Measurements from ENCODE around the gene XIRP2. TPM values are rescaled to one million over a fixed set of nuclear protein-coding genes. Genes with fewer than 3 reads are reported as not detected.
"Not testable (repeated sequence)": the region's sequence is repeated elsewhere in the genome, so short reads cannot be mapped to it uniquely, and the experiment has no call there.

XIRP2 gene
- total RNA-seq, 2 experiments from 2014 or later, result not detected

DNA sequence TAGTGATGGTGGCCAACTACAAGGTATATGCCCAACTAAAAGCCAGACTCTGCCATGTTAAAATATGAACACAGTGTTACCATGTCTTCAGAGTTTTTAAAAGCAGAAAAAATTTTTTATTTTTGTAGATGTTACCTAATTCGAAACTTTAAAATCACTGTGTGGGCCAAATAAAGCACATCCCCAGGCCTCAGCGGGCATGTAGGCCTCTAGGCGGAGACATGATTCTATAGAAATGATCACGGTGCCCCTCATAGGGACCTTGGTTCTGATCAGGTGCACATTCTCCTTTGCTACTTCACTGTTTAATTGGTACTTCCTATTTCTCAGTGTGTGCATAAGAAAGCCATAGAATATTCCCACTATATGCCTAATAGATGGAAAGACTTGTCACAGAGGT lies 349.2 kb downstream of the XIRP2 start:
- H3K27ac Mint-ChIP-seq, result no peak overlapping the region
- H3K4me1 Mint-ChIP-seq, result no peaks in the 10 kb centered on the region
- H3K27me3 Mint-ChIP-seq, result no peaks in the 10 kb centered on the region
- DNase-seq, result no peak
- ChIA-PET POLR2A (no interaction called here), CTCF (no interaction called here)
- no peaks in the 10 kb centered on the region for H3K36me3 Mint-ChIP-seq (ENCODE audit: low read depth)
- no peak overlapping the region for H3K4me3 Mint-ChIP-seq
- no peaks in the 10 kb centered on the region for H3K9me3 Mint-ChIP-seq

DNA sequence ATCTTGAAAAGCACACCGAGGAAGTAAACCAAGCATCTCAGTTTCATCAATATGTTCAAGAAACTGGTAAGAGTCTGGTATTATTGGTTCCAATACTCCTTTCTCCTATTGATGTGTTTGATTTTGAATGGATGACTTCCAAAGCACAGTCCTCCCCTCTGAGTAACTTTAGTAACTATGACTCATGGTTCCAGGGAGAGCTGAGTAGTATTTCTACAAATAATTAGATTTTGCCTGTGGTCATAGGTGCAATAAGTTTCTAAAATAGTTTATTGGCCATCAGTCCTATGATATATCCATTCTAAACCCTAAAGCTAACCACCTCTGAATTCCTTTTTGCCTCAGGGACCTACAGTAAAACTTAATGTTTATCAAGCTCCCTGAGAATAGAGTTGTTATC lies 352.4 kb downstream of the XIRP2 start:
- Mint-ChIP-seq H3K4me1 (no peaks in the 10 kb centered on the region), H3K4me3 (no peak overlapping the region), H3K9me3 (no peaks in the 10 kb centered on the region), H3K27me3 (no peaks in the 10 kb centered on the region), H3K36me3 (ENCODE audit: low read depth) (no peaks in the 10 kb centered on the region), H3K27ac (no peak overlapping the region)
- ChIA-PET POLR2A (no interaction called here), CTCF (no interaction called here)
- no peak for DNase-seq

GRCh38 chr2:167249197-167249596 lies 360.9 kb downstream of the XIRP2 start:
- no peak overlapping the region for H3K4me3 Mint-ChIP-seq

GRCh38 chr2:167253025-167253424 lies 364.7 kb downstream of the XIRP2 start:
- H3K4me3 Mint-ChIP-seq, result no peak overlapping the region
- no peak for DNase-seq
- H3K36me3 Mint-ChIP-seq (ENCODE audit: low read depth), result no peaks in the 10 kb centered on the region
- no peaks in the 10 kb centered on the region for H3K4me1 Mint-ChIP-seq
- ChIA-PET CTCF (interaction anchor here (0.6 kb wide), 1 partner anchor 360 kb away, joined by 3 read pairs; no protein-coding TSS in a partner anchor), POLR2A (no interaction called here)
- no peaks in the 10 kb centered on the region for H3K9me3 Mint-ChIP-seq
- H3K27ac Mint-ChIP-seq, result no peak overlapping the region
- H3K27me3 Mint-ChIP-seq, result no peaks in the 10 kb centered on the region

More at GRCh38 chr2:167249197-167249596, 360.9 kb downstream of the XIRP2 start:
- POLR2A ChIA-PET, result no interaction called here
- Mint-ChIP-seq H3K9me3 (no peaks in the 10 kb centered on the region), H3K36me3 (ENCODE audit: low read depth) (no peaks in the 10 kb centered on the region), H3K27me3 (no peaks in the 10 kb centered on the region), H3K4me1 (no peaks in the 10 kb centered on the region), H3K27ac (no peak overlapping the region)
- DNase-seq, result no peak
- CTCF ChIA-PET, result no interaction called here

- no peak overlapping the region for H3K27ac Mint-ChIP-seq
- H3K4me1 Mint-ChIP-seq, result no peaks in the 10 kb centered on the region
- H3K9me3 Mint-ChIP-seq, result no peaks in the 10 kb centered on the region
- ChIA-PET POLR2A (no interaction called here), CTCF (no interaction called here)
- no peaks in the 10 kb centered on the region for H3K36me3 Mint-ChIP-seq (ENCODE audit: low read depth)
- H3K4me3 Mint-ChIP-seq, result no peak overlapping the region
- H3K27me3 Mint-ChIP-seq, result no peaks in the 10 kb centered on the region
- DNase-seq, result no peak
Observed at GRCh38 chr2:167254721-167255120, 366.4 kb downstream of the XIRP2 start.

DNA sequence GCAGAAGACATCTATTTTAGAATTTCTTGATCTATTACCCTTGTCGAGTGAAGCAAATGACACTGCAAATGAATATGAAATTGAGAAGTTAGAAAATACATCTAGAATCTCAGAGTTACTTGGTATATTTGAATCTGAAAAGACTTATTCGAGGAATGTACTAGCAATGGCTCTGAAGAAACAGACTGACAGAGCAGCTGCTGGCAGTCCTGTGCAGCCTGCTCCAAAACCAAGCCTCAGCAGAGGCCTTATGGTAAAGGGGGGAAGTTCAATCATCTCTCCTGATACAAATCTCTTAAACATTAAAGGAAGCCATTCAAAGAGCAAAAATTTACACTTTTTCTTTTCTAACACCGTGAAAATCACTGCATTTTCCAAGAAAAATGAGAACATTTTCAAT lies 370.4 kb downstream of the XIRP2 start:
- Mint-ChIP-seq H3K27ac (no peak overlapping the region), H3K27me3 (no peaks in the 10 kb centered on the region), H3K36me3 (ENCODE audit: low read depth) (no peaks in the 10 kb centered on the region), H3K9me3 (no peaks in the 10 kb centered on the region), H3K4me1 (no peaks in the 10 kb centered on the region), H3K4me3 (no peak overlapping the region)
- ChIA-PET POLR2A (no interaction called here), CTCF (no interaction called here)
- DNase-seq, result no peak

DNA sequence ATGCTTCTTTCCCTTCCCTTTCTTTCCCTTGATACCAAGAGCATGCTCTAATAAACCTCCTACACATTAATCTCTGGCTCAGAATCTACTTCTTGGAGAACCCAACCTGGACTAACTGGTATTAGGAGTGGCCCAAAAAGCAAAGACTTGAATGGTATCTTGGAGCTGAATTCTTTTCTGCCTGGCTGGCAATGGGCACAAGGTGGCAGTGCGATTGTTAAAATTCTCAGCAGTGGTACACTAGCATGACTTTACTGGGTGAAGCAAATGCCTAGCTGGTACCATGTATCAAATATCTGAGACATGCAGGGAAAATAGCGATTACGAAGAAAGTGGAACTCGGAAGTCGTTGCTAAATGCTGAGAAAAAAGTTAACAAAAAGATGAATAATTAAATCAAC lies 376.1 kb downstream of the XIRP2 start:
- ChIA-PET CTCF (no interaction called here), POLR2A (no interaction called here)
- Mint-ChIP-seq H3K27me3 (no peaks in the 10 kb centered on the region), H3K9me3 (peaks cover 12% of the 10 kb centered on the region), H3K4me1 (no peaks in the 10 kb centered on the region), H3K4me3 (no peak overlapping the region), H3K36me3 (ENCODE audit: low read depth) (no peaks in the 10 kb centered on the region), H3K27ac (no peak overlapping the region)
- DNase-seq, result no peak

DNA sequence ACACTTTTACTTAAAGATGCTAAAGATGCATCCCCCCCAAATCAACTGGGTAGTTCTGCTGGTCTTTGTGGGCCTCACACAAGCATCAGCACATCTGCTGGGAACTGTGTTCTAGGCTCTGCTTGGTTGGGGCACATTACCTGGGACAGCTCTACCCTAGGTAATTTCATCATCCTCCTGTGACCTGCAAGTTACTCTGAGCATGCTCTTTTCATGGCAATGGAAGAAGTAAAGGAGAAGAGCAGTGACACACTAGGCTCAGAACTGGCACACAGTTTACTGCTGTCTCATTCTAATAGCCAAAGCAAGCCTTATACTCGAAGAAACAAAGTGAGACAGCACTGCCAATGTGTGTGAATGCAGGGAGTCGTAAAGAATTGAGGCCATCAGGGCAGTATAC lies 376.7 kb downstream of the XIRP2 start:
- Mint-ChIP-seq H3K27ac (no peak overlapping the region), H3K27me3 (no peaks in the 10 kb centered on the region), H3K9me3 (peaks cover 17% of the 10 kb centered on the region), H3K4me3 (no peak overlapping the region), H3K36me3 (ENCODE audit: low read depth) (no peaks in the 10 kb centered on the region), H3K4me1 (no peaks in the 10 kb centered on the region)
- ChIA-PET CTCF (no interaction called here), POLR2A (no interaction called here)
- DNase-seq, result no peak

GRCh38 chr2:167265722-167266121 lies 377.4 kb downstream of the XIRP2 start:
- ChIA-PET CTCF (no interaction called here), POLR2A (no interaction called here)
- H3K4me3 Mint-ChIP-seq, result no peak overlapping the region
- no peak overlapping the region for H3K27ac Mint-ChIP-seq
- H3K9me3 Mint-ChIP-seq, result peaks cover 17% of the 10 kb centered on the region
- no peaks in the 10 kb centered on the region for H3K27me3 Mint-ChIP-seq
- no peaks in the 10 kb centered on the region for H3K36me3 Mint-ChIP-seq (ENCODE audit: low read depth)
- H3K4me1 Mint-ChIP-seq, result no peaks in the 10 kb centered on the region
- DNase-seq, result no peak

DNA sequence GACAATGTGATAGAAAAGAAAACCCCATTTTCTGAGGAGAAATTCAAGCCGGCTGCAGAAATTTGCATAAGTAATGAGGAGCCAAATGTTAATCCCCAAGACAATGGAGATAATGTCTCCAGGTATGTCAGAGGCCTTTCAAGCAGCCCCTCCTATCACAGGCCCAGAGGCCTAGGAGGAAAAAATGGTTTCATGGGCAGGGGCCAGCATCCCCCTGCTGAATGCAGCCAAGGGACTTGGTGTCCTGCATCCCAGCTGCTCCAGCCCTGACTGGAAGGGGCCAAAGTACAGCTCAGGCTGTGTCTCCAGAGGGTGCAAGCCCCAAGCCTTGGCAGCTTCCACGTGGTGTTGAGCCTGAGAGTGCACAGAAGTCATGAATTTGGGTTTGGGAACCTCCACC lies 380.0 kb downstream of the XIRP2 start:
- H3K27me3 Mint-ChIP-seq, POLR2A ChIA-PET: not testable (repeated sequence)
- H3K9me3 Mint-ChIP-seq, result peaks cover 17% of the 10 kb centered on the region

DNA sequence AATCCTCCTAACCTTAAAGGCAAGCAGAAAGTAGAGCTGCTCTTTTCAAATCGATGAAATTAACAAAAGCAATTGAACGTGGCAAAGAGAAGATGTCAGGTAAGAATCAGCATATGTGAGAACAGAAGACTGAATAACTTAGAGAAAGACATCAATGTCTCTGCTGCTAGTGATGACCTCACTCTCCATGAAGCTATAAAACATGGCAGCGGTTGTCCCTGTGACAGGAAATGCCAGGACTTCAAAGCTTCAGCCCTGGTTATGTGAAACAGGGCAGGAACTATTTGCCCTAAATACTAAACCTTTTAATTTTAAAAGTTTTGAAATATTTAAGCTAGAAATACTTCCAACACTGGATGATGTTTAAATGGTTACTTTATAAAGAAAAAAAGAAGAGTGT lies 383.7 kb downstream of the XIRP2 start:
- POLR2A ChIA-PET, result no interaction called here

More for the DNA sequence above, 380.0 kb downstream of the XIRP2 start:
- H3K36me3 Mint-ChIP-seq (ENCODE audit: low read depth); DNase-seq; H3K4me3 Mint-ChIP-seq; H3K27ac Mint-ChIP-seq; CTCF ChIA-PET; H3K4me1 Mint-ChIP-seq: not testable (repeated sequence)

DNA sequence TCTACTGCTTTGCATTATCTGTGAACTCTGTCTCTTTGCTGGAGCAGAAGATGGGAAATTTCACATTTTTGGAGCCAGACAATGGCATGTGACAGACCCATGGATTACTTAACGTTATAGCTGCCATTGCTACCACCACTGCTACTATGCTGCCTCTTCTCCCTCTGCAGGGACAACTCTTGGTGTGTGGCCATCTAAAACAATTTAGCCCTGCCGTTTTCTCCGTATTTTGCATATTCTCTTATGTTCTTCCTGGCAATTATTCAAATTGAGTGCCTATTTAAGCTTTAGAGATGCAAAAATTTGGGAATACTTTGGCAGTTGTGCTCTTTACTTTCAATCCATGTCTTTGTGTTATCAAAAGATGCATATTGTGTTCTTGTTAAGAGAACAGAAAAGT lies 386.8 kb downstream of the XIRP2 start:
- no peak for DNase-seq
- CTCF ChIA-PET, result no interaction called here
- no peaks in the 10 kb centered on the region for H3K36me3 Mint-ChIP-seq (ENCODE audit: low read depth)
- POLR2A ChIA-PET, result no interaction called here
- H3K4me3 Mint-ChIP-seq, result no peak overlapping the region
- H3K27me3 Mint-ChIP-seq, result no peaks in the 10 kb centered on the region
- H3K4me1 Mint-ChIP-seq, result no peaks in the 10 kb centered on the region
- H3K9me3 Mint-ChIP-seq, result no peaks in the 10 kb centered on the region
- no peak overlapping the region for H3K27ac Mint-ChIP-seq

More for the DNA sequence above, 383.7 kb downstream of the XIRP2 start:
- Mint-ChIP-seq H3K36me3 (ENCODE audit: low read depth) (no peaks in the 10 kb centered on the region), H3K4me3 (no peak overlapping the region), H3K27ac (no peak overlapping the region), H3K9me3 (peaks cover 17% of the 10 kb centered on the region), H3K27me3 (no peaks in the 10 kb centered on the region), H3K4me1 (no peaks in the 10 kb centered on the region)
- CTCF ChIA-PET, result no interaction called here
- DNase-seq, result no peak

DNA sequence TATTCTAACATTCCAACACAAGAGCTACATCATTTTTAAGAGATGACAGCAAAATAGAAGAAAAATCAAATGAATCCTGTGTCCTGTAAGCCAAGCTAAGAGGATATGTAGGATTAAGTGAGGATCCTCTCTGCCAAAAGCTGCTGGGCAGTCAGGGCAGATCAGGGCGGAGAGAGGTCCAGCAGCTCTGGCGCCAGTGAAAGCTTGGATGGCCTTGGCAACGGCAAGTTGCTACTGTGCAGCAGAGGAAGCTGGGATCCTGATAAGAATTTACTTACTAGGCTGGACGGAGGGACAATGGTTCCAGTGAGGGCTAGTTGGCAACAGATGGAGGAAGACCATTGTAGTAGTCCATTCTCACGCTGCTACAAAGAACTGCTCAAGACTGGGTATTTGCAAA lies 391.5 kb downstream of the XIRP2 start:
- H3K4me3 Mint-ChIP-seq, result no peak overlapping the region
- no peaks in the 10 kb centered on the region for H3K36me3 Mint-ChIP-seq (ENCODE audit: low read depth)
- POLR2A ChIA-PET, result no interaction called here
- H3K27ac Mint-ChIP-seq, result no peak overlapping the region
- H3K27me3 Mint-ChIP-seq, result peaks cover 8% of the 10 kb centered on the region
- no peak for DNase-seq
- H3K9me3 Mint-ChIP-seq, result no peaks in the 10 kb centered on the region
- H3K4me1 Mint-ChIP-seq, result no peaks in the 10 kb centered on the region
- CTCF ChIA-PET, result no interaction called here

- Mint-ChIP-seq H3K36me3 (ENCODE audit: low read depth) (no peaks in the 10 kb centered on the region), H3K4me3 (no peak overlapping the region), H3K27me3 (peaks cover 36% of the 10 kb centered on the region), H3K27ac (no peak overlapping the region), H3K4me1 (peaks cover under 1% of the 10 kb centered on the region), H3K9me3 (no peaks in the 10 kb centered on the region)
- CTCF ChIA-PET, result no interaction called here
- no peak for DNase-seq
- POLR2A ChIA-PET, result no interaction called here
Observed at GRCh38 chr2:167287212-167287611, 398.9 kb downstream of the XIRP2 start.
